Amygdala (tissue), 56 donors: Measurements from ENCODE around the gene ZEB2.

Experiments
- DNase-seq, 56 donors: peaks; one replicate each; lab custom pipeline; 2025; lab: John Stamatoyannopoulos, UW

The ZEB2 gene

GRCh38 chr2:144475044-144475443 lies 44.9 kb downstream of the ZEB2 start:
- DNase-seq: no peak

- DNase-seq: no peak
Observed at GRCh38 chr2:144474017-144474416, 45.9 kb downstream of the ZEB2 start.

GRCh38 chr2:144472911-144473310 lies 47.0 kb downstream of the ZEB2 start:
- DNase-seq: no peak

- no peak for DNase-seq
Observed at GRCh38 chr2:144472046-144472412, 47.9 kb downstream of the ZEB2 start.

- no peak for DNase-seq
Observed at GRCh38 chr2:144471305-144472045, 48.4 kb downstream of the ZEB2 start.

GRCh38 chr2:144470816-144471215 lies 49.1 kb downstream of the ZEB2 start:
- no peak for DNase-seq

- no peak for DNase-seq
Observed at GRCh38 chr2:144470334-144470733, 49.6 kb downstream of the ZEB2 start.

GRCh38 chr2:144469798-144470197 lies 50.1 kb downstream of the ZEB2 start:
- DNase-seq: no peak

- no peak for DNase-seq
Observed at GRCh38 chr2:144468823-144469595, 50.9 kb downstream of the ZEB2 start.

GRCh38 chr2:144467502-144468137 lies 52.3 kb downstream of the ZEB2 start:
- DNase-seq: no peak

GRCh38 chr2:144466637-144467036 lies 53.3 kb downstream of the ZEB2 start:
- DNase-seq: peak in 37 of 56 donors; percentile 22 to 89 (median 66)

GRCh38 chr2:144465749-144466148 lies 54.2 kb downstream of the ZEB2 start:
- no peak for DNase-seq

- no peak for DNase-seq
Observed at GRCh38 chr2:144464730-144465129, 55.2 kb downstream of the ZEB2 start.

GRCh38 chr2:144463266-144463665 lies 56.7 kb downstream of the ZEB2 start:
- no peak for DNase-seq

GRCh38 chr2:144462266-144462665 lies 57.7 kb downstream of the ZEB2 start:
- no peak for DNase-seq

GRCh38 chr2:144461308-144461766 lies 58.6 kb downstream of the ZEB2 start:
- DNase-seq: peak in 38 of 56 donors; percentile 27 to 89 (median 68)

GRCh38 chr2:144460727-144461307 lies 59.1 kb downstream of the ZEB2 start:
- no peak for DNase-seq

- no peak for DNase-seq
Observed at GRCh38 chr2:144459937-144460336, 60.0 kb downstream of the ZEB2 start.

- no peak for DNase-seq
Observed at GRCh38 chr2:144459286-144459685, 60.6 kb downstream of the ZEB2 start.

- DNase-seq: no peak
Observed at GRCh38 chr2:144458541-144458940, 61.4 kb downstream of the ZEB2 start.

- DNase-seq: peak in 1 of 56 donors; percentile 5
Observed at GRCh38 chr2:144456680-144457079, 63.2 kb downstream of the ZEB2 start.
